ENCODE results near the gene TEAD1. TPM values are rescaled to one million over a fixed set of nuclear protein-coding genes. Genes with fewer than 3 reads are reported as not detected.

Gene TEAD1
- total and polyA plus RNA-seq, 2 donors (not counting 3 experiments of a cell fraction or from before 2014, with no cell fraction given): 15.3 to 49.0 TPM

GRCh38 chr11:12848413-12848812 lies 174.2 kb downstream of the TEAD1 start:
- Histone ChIP-seq H3K9me1 (replicated peaks; ENCODE audit: control insufficient read depth, extremely low read depth, insufficient read depth, low read length) (no peaks in the 10 kb centered on the region), H3K9me3 (replicated peaks; ENCODE audit: control insufficient read depth, insufficient read depth, low read length) (no peaks in the 10 kb centered on the region), H3K4me3 (replicated peaks in 1 of 3; ENCODE audit: insufficient read depth in 1 of 3, low read depth in 1 of 3, low read length in 3 of 3) (no peak overlapping the region), H3K4me2 (ENCODE audit: insufficient read depth, low read length) (no peak overlapping the region), H3K79me2 (ENCODE audit: control insufficient read depth, insufficient read depth, low read length) (peaks cover 2% of the 10 kb centered on the region), H3K27me3 (ENCODE audit: control insufficient read depth in 2 of 2, insufficient read depth in 2 of 2, low read length in 2 of 2) (no peaks in the 10 kb centered on the region), H4K20me1 (replicated peaks; ENCODE audit: control insufficient read depth, extremely low read depth, insufficient read depth, low read length) (no peaks in the 10 kb centered on the region), H3K27ac (ENCODE audit: insufficient read depth, low read depth, low read length) (no peak overlapping the region), H3K9ac (replicated peaks; ENCODE audit: extremely low read depth, insufficient read depth, low read length) (no peak overlapping the region), H2AFZ (ENCODE audit: low read depth, low read length) (no peak overlapping the region), H3K4me1 (ENCODE audit: control insufficient read depth, extremely low read depth, insufficient read depth, low read length) (peaks cover 8% of the 10 kb centered on the region), H3K36me3 (ENCODE audit: control insufficient read depth in 2 of 2, extremely low read depth in 1 of 2, insufficient read depth in 2 of 2, low read length in 2 of 2) (no peaks in the 10 kb centered on the region)
- CTCF ChIA-PET: interaction anchor here (1.4 kb wide), 1 partner anchor 10 kb away, joined by 4 read pairs; no protein-coding TSS in a partner anchor
- POLR2A ChIA-PET: no interaction called here
- intact Hi-C loops (cut with micrococcal nuclease) (no loop called here), dilution Hi-C loops (cut with MboI; ENCODE audit: extremely low pct_ligation_motif_present, low sequenced_read_pairs) (no loop called here)
- DNase-seq (ENCODE audit: low read depth, low spot score): no peak
- no TSS peak for BruUV-seq (replicated peaks)
- TF ChIP-seq POLR2A (IDR thresholded peaks at IDR 0.05; ENCODE audit: low read depth, low read length) (no peak), MYC (IDR thresholded peaks at IDR 0.05; ENCODE audit: low read depth, low read length) (no peak), GATA2 (IDR thresholded peaks at IDR 0.05; ENCODE audit: insufficient read depth, insufficient read length, low read depth, low read length) (no peak), FOS (IDR thresholded peaks at IDR 0.05; ENCODE audit: borderline replicate concordance, insufficient read depth, low read length) (no peak), JUN (IDR thresholded peaks at IDR 0.05; ENCODE audit: borderline replicate concordance, insufficient read depth, insufficient read length, low read depth) (no peak), MAX (IDR thresholded peaks at IDR 0.05; ENCODE audit: insufficient read depth, insufficient read length) (no peak), POLR2AphosphoS5 (IDR thresholded peaks at IDR 0.05; ENCODE audit: insufficient read depth, low read depth, low read length) (no peak), EZH2 (IDR thresholded peaks at IDR 0.05; ENCODE audit: borderline replicate concordance, low read depth, low read length, severe bottlenecking) (no peak)
- TF ChIP-seq, protein P1, sequence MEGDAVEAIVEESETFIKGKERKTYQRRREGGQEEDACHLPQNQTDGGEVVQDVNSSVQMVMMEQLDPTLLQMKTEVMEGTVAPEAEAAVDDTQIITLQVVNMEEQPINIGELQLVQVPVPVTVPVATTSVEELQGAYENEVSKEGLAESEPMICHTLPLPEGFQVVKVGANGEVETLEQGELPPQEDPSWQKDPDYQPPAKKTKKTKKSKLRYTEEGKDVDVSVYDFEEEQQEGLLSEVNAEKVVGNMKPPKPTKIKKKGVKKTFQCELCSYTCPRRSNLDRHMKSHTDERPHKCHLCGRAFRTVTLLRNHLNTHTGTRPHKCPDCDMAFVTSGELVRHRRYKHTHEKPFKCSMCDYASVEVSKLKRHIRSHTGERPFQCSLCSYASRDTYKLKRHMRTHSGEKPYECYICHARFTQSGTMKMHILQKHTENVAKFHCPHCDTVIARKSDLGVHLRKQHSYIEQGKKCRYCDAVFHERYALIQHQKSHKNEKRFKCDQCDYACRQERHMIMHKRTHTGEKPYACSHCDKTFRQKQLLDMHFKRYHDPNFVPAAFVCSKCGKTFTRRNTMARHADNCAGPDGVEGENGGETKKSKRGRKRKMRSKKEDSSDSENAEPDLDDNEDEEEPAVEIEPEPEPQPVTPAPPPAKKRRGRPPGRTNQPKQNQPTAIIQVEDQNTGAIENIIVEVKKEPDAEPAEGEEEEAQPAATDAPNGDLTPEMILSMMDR (IDR thresholded peaks at IDR 0.05; ENCODE audit: extremely low read depth in 1 of 2, insufficient read depth in 1 of 2, low read depth in 1 of 2, low read length in 2 of 2): no peak
- FAIRE-seq: no peak
